ENCODE results near the gene SDK1. TPM values are rescaled to one million over a fixed set of nuclear protein-coding genes. Genes with fewer than 3 reads are reported as not detected.
"Not testable (repeated sequence)": the region's sequence is repeated elsewhere in the genome, so short reads cannot be mapped to it uniquely, and the experiment has no call there.

The SDK1 gene
- total RNA-seq, 6 experiments from 2014 or later, result not detected

DNA sequence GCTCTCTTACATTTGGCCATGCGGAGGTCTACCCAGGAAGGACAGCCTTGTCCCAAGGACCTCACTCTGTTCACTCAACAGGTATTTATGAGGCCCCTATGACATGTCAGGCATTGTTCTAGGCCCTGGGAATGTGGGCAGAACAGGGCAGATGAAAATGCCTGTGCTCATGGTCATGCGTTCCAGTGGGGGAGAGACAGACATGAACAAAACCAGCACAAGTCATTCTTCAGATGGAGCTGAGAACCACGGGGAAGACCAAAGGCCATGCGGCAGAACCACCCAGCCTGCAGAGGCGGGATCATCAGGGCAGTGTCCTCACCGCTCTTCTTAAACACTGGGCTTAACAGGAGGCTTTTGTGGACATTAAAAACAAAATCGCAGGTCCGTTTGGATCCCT is 636.1 kb downstream of the SDK1 start:
- no peaks in the 10 kb centered on the region; the same call in 1 of the 2 replicates for H3K27me3 Mint-ChIP-seq (ENCODE audit: insufficient read depth)
- TF ChIP-seq, protein P1, sequence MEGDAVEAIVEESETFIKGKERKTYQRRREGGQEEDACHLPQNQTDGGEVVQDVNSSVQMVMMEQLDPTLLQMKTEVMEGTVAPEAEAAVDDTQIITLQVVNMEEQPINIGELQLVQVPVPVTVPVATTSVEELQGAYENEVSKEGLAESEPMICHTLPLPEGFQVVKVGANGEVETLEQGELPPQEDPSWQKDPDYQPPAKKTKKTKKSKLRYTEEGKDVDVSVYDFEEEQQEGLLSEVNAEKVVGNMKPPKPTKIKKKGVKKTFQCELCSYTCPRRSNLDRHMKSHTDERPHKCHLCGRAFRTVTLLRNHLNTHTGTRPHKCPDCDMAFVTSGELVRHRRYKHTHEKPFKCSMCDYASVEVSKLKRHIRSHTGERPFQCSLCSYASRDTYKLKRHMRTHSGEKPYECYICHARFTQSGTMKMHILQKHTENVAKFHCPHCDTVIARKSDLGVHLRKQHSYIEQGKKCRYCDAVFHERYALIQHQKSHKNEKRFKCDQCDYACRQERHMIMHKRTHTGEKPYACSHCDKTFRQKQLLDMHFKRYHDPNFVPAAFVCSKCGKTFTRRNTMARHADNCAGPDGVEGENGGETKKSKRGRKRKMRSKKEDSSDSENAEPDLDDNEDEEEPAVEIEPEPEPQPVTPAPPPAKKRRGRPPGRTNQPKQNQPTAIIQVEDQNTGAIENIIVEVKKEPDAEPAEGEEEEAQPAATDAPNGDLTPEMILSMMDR (IDR thresholded peaks at IDR 0.05), result no peak
- no peak overlapping the region for H3K27ac Mint-ChIP-seq
- peaks cover 65% of the 10 kb centered on the region for H3K9me3 Mint-ChIP-seq
- no peak overlapping the region for H3K4me3 Mint-ChIP-seq
- no peaks in the 10 kb centered on the region for H3K4me1 Mint-ChIP-seq (ENCODE audit: low read depth)
- H3K36me3 Mint-ChIP-seq (ENCODE audit: low read depth), result peaks cover 9% of the 10 kb centered on the region
- no peak for DNase-seq

DNA sequence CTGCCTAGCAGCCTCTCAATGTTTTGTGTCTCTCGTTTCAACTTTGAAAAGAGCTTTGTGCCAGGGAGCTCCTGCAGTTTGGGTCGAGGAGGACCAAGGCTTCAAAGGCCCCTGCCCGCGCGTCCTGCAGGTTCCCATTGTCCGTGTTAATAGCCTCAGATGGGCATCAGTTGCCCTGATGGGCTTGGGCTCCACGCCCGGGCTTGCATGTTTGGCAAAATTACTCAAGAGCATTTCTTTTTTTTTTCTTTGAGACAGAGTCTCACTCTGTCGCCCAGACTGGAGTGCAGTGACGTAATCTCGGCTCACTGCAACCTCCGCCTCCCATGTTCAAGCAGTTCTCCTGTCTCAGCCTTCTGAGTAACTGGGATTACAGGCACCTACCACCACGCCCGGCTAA is 636.6 kb downstream of the SDK1 start:
- H3K27me3 Mint-ChIP-seq (ENCODE audit: insufficient read depth), result no peaks in the 10 kb centered on the region; the same call in 1 of the 2 replicates
- peaks cover 9% of the 10 kb centered on the region for H3K36me3 Mint-ChIP-seq (ENCODE audit: low read depth)
- H3K9me3 Mint-ChIP-seq, result peaks cover 61% of the 10 kb centered on the region
- TF ChIP-seq, protein P1 (IDR thresholded peaks at IDR 0.05), result no peak
- DNase-seq, result no peak
- H3K4me1 Mint-ChIP-seq (ENCODE audit: low read depth), result no peaks in the 10 kb centered on the region
- H3K4me3 Mint-ChIP-seq, result no peak overlapping the region
- no peak overlapping the region for H3K27ac Mint-ChIP-seq

DNA sequence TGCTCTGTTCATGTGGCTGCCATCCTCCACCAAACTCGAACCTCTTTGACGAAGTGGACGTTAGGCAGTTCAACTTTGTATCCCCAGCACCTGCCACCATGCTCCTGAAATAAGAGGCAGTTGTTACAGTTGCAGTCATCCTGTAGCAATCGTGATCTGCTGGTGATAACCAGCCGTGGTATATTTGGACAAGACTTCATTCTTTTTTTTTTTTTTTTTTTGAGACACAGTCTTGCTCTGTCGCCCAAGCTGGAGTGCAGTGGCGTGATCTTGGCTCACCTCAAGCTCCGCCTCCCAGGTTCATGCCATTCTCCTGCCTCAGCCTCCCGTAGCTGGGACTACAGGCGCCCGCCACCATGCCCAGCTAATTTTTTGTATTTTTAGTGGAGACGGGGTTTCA is 640.7 kb downstream of the SDK1 start:
- H3K27me3 Mint-ChIP-seq (ENCODE audit: insufficient read depth); H3K36me3 Mint-ChIP-seq (ENCODE audit: low read depth); DNase-seq; H3K27ac Mint-ChIP-seq; H3K4me1 Mint-ChIP-seq (ENCODE audit: low read depth); H3K4me3 Mint-ChIP-seq: not testable (repeated sequence)
- H3K9me3 Mint-ChIP-seq, result peaks cover 52% of the 10 kb centered on the region

DNA sequence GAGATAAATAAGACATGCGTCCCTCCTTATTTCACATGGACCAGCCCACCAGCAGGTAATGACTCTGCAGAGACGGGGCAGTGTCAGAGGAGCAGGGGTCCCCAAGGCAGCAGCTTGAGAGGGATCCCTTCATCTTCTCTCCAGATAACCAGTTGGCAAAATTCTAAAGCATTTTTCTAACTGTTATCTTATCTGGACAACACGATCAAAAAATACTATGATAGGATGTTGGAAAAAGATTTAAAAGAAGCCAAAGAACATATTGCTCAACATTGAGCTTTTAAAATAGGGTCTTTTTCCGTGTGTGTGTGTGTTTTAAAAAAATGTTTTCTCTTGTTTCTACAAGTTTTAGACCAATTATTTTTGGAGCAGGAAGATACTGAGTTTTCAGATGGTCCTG is 641.2 kb downstream of the SDK1 start:
- Mint-ChIP-seq H3K9me3 (peaks cover 52% of the 10 kb centered on the region), H3K4me1 (ENCODE audit: low read depth) (no peaks in the 10 kb centered on the region), H3K36me3 (ENCODE audit: low read depth) (no peaks in the 10 kb centered on the region), H3K4me3 (no peak overlapping the region), H3K27me3 (ENCODE audit: insufficient read depth) (no peaks in the 10 kb centered on the region; the same call in 1 of the 2 replicates), H3K27ac (no peak overlapping the region)
- TF ChIP-seq, protein P1 (IDR thresholded peaks at IDR 0.05), result no peak
- no peak for DNase-seq

DNA sequence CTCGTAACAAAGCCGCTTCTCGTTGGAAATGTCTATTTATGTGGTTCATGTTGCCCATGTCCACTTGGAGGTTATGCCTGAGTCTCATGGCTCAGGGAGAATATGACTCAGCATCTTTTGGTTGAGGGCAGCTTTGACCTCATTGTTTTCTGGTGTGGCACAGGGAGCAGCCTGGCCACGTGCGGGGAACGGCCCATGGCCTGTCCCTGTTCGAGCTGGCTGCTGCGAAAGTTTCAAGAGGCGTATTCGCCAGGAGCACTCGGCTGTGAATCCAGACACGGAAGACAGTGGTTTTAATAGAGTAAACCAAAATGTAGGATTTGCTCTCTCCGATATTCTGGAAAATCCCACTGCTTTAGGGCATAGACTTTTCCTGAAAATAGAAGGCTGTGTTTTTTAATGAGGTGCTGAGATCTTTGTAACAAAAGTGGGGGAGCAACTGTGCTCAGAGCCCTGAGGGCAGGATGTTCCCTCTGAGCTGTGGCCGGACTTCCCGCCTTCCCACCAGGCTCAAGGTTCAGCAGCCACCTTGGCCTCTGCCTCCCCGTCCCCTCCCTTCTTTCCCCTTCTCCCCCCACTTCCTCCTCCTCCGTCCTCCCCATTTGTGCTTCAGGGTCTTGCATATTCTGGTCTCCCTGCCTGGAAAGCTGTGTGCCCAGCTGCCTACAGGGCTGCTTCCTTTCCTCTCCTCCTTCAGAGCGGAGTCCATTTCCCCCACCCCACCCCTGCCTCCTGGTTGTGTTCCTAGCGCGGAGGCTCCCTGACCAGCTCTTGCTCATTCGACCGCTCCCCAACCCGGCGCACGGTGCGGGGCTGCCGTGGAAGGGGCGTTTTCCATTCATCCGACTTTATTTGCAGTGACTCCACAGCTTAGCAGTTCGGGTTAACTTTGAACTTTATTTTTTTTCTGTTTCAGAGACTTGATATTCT is 642.0 kb downstream of the SDK1 start:
- Mint-ChIP-seq H3K27ac (no peak overlapping the region), H3K27me3 (ENCODE audit: insufficient read depth) (no peaks in the 10 kb centered on the region; the same call in 1 of the 2 replicates)

More for the DNA sequence above, 642.0 kb downstream of the SDK1 start:
- Mint-ChIP-seq H3K9me3 (peaks cover 44% of the 10 kb centered on the region), H3K4me1 (ENCODE audit: low read depth) (no peaks in the 10 kb centered on the region), H3K4me3 (no peak overlapping the region), H3K36me3 (ENCODE audit: low read depth) (no peaks in the 10 kb centered on the region)
- DNase-seq, result no peak
- TF ChIP-seq, protein P1 (IDR thresholded peaks at IDR 0.05), result no peak
